Activated CD4-positive, alpha-beta T cell treated with anti-CD3 and anti-CD28 coated beads for 36 hours (primary cell): ENCODE measurements around the gene CYBC1. TPM values are rescaled to one million over a fixed set of nuclear protein-coding genes. Genes with fewer than 3 reads are reported as not detected.

Experiments used
- ATAC-seq: fragments of 200-7000 bp; cut with Tn5 transposase; one replicate; pipeline ENCODE4 v1.10.0; 2021; ENCODE audit warnings: mild to moderate bottlenecking, moderate library complexity
- CTCF ChIA-PET: fragments of 350-600 bp; sonication (Branson Sonifier 250); formaldehyde crosslinking; loops from one replicate; lab custom pipeline; 2021; ENCODE audit warnings: antibody characterized with exemption; lab: Charles Lee
- POLR2A ChIA-PET: fragments of 350-600 bp; sonication (Branson Sonifier 250); formaldehyde crosslinking; loops from one replicate; lab custom pipeline; 2021; ENCODE audit warnings: antibody characterized with exemption, inconsistent platforms; lab: Charles Lee
- DNase-seq: peaks from one replicate; pipeline ENCODE4 v3.0.0-alpha.2; 2020
- H3K27ac Mint-ChIP-seq: one replicate; pipeline ENCODE4 v1.8.0; 2021; ENCODE audit warnings: mixed read lengths
- H3K27me3 Mint-ChIP-seq: one replicate; pipeline ENCODE4 v1.8.0; 2021; ENCODE audit warnings: mixed read lengths
- H3K36me3 Mint-ChIP-seq: one replicate; pipeline ENCODE4 v1.8.0; 2021; ENCODE audit warnings: low read depth, mixed read lengths
- H3K4me1 Mint-ChIP-seq: one replicate; pipeline ENCODE4 v1.8.0; 2021; ENCODE audit warnings: mixed read lengths
- H3K4me3 Mint-ChIP-seq: one replicate; pipeline ENCODE4 v1.8.0; 2021; ENCODE audit warnings: mild to moderate bottlenecking, moderate library complexity, mixed read lengths
- H3K9me3 Mint-ChIP-seq: one replicate; pipeline ENCODE4 v1.8.0; 2021; ENCODE audit warnings: low read depth, mixed read lengths
- intact Hi-C, 2 experiments: fragments of 100-400 bp; cut with DNase I in 1 of 2; cut with micrococcal nuclease in 1 of 2; formaldehyde crosslinking; loops; one replicate each; pipeline versions ENCODE4 v1.14.2 to v1.15.1; 2022 to 2024; cut with DNase I, micrococcal nuclease
- total RNA-seq, 2 experiments: library from RNA; stranded (reverse); gene quantifications; one replicate each; pipeline ENCODE4 v1.2.3, GENCODE V29; 2021

Gene CYBC1
- total RNA-seq, 2 experiments from 2014 or later: 286 to 329 TPM

GRCh38 chr17:82440469-82440981 lies 10.0 kb downstream of the CYBC1 start:
- H3K36me3 Mint-ChIP-seq: peaks cover 12% of the 10 kb centered on the region
- H3K9me3 Mint-ChIP-seq: no peaks in the 10 kb centered on the region
- no peaks in the 10 kb centered on the region for H3K27me3 Mint-ChIP-seq
- peak overlapping the region; percentile 19 for H3K4me3 Mint-ChIP-seq
- ChIA-PET CTCF (no interaction called here), POLR2A (no interaction called here)
- ATAC-seq (no peak), DNase-seq (no peak)
- H3K27ac Mint-ChIP-seq: no peak overlapping the region
- intact Hi-C loops: no loop called here
- H3K4me1 Mint-ChIP-seq: no peaks in the 10 kb centered on the region

- Mint-ChIP-seq H3K9me3 (no peaks in the 10 kb centered on the region), H3K4me1 (no peaks in the 10 kb centered on the region), H3K27me3 (no peaks in the 10 kb centered on the region), H3K36me3 (peaks cover 12% of the 10 kb centered on the region), H3K4me3 (no peak overlapping the region), H3K27ac (no peak overlapping the region)
- ATAC-seq (no peak), DNase-seq (no peak)
- ChIA-PET POLR2A (no interaction called here), CTCF (interaction anchor here (1.4 kb wide), 1 partner anchor 18 kb away, joined by 5 read pairs; no protein-coding TSS in a partner anchor)
- intact Hi-C loops: no loop called here
Measured at GRCh38 chr17:82439829-82440365, 10.7 kb downstream of the CYBC1 start.

GRCh38 chr17:82439194-82439828 lies 11.2 kb downstream of the CYBC1 start:
- CTCF ChIA-PET: interaction anchor here (1.4 kb wide), 1 partner anchor 17 kb away, joined by 5 read pairs; no protein-coding TSS in a partner anchor
- H3K27me3 Mint-ChIP-seq: no peaks in the 10 kb centered on the region

DNA sequence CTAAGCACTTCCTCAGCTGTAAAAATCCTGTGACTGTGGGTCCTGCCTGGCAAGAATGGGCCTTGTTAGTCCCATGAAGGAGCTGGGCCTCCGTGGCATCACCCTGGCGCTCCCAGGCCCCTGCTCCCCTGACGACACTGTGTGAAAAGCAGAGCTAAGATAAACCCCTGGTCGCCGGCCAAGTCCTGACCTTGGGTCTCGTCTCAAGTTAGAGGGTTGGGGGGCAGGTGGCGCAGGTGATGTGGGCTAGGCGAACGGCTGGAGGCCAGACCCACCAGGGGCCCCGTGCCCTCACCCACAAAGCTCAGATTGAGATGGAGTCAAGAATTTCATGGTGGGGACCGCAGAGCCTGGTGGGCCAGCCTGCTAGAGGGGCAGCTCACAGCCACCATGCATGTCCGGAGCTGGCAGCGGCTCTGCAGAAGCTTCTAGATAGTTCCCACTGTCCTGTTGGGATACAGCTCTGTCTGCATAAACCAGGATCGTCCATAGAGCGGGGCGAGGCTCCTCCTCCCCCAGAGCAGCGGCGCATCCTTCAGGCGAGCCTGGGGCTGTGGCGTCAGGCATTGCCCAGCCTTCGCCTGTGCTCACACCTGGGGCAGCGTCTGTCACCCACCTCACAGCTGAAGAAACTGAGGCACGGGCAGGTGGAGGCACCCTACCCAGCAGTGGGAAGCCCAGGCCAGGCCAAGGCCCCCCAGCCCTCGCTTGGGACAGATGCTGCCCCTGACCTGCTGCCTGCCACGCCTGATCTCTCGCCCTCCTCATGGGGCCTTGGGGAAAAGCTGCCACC lies 12.0 kb downstream of the CYBC1 start:
- H3K27me3 Mint-ChIP-seq: no peaks in the 10 kb centered on the region
- no peak for DNase-seq
- CTCF ChIA-PET: interaction anchor here (1.4 kb wide), 1 partner anchor 17 kb away, joined by 5 read pairs; no protein-coding TSS in a partner anchor
- POLR2A ChIA-PET: interaction anchor here (0.5 kb wide), 1 partner anchor 134 kb away, joined by 3 read pairs; no protein-coding TSS in a partner anchor
- no peak overlapping the region for H3K4me3 Mint-ChIP-seq
- no peak overlapping the region for H3K27ac Mint-ChIP-seq
- peaks cover 8% of the 10 kb centered on the region for H3K36me3 Mint-ChIP-seq
- intact Hi-C loops: no loop called here
- H3K9me3 Mint-ChIP-seq: no peaks in the 10 kb centered on the region
- peaks cover 6% of the 10 kb centered on the region for H3K4me1 Mint-ChIP-seq
- peak; percentile 6 for ATAC-seq

More at GRCh38 chr17:82439194-82439828, 11.2 kb downstream of the CYBC1 start:
- no peak for DNase-seq
- no peak overlapping the region for H3K4me3 Mint-ChIP-seq
- H3K4me1 Mint-ChIP-seq: peaks cover 2% of the 10 kb centered on the region
- H3K36me3 Mint-ChIP-seq: peaks cover 10% of the 10 kb centered on the region
- no peaks in the 10 kb centered on the region for H3K9me3 Mint-ChIP-seq
- intact Hi-C loops: no loop called here
- POLR2A ChIA-PET: no interaction called here
- H3K27ac Mint-ChIP-seq: no peak overlapping the region
- ATAC-seq: peak; percentile 8

GRCh38 chr17:82437325-82437668 lies 13.3 kb downstream of the CYBC1 start:
- POLR2A ChIA-PET: no interaction called here
- H3K27ac Mint-ChIP-seq: no peak overlapping the region
- intact Hi-C loops: no loop called here

DNA sequence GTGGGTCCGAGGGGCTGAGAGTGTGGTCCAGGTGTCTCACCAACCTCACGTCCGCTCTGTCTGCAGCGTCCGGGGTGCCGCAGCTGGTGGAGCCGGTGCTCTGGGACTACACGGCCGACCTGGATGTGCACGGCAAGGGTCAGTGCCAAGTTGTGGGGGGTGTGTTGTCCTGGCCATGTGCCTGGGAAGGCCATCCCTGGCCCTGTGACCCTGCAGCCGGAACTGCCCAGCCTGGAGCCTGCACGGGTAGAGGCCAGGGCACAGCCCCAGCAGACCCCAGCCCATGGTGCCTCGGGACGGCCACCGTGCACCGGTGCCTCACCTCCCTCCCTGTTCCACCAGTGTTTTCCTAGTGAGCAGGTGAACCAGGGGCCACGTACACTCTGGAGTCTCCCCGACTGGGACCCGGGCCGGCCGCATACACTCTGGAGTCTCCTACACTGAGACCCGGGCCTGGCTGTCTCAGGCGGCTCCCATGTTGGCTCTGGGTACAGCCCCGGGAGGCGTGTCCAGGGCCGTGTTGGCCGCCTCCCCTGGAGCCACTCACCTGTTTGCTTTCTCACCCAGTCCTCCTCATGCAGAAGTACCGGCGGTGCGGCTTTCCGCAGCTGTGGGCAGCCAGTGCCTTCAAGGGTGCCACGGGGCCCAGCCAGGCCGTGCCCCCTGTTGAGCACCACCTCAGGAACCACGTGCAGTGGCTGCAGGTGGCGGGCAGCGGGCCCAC lies 13.8 kb downstream of the CYBC1 start:
- ChIA-PET POLR2A (no interaction called here), CTCF (no interaction called here)
- Mint-ChIP-seq H3K4me3 (no peak overlapping the region), H3K9me3 (no peaks in the 10 kb centered on the region), H3K27ac (no peak overlapping the region), H3K4me1 (peaks cover 6% of the 10 kb centered on the region), H3K27me3 (no peaks in the 10 kb centered on the region), H3K36me3 (no peaks in the 10 kb centered on the region)
- intact Hi-C loops: no loop called here
- DNase-seq (no peak), ATAC-seq (no peak)

More at GRCh38 chr17:82437325-82437668, 13.3 kb downstream of the CYBC1 start:
- CTCF ChIA-PET: interaction anchor here (0.6 kb wide), 1 partner anchor 13 kb away, joined by 4 read pairs; no protein-coding TSS in a partner anchor
- no peak overlapping the region for H3K4me3 Mint-ChIP-seq
- no peaks in the 10 kb centered on the region for H3K36me3 Mint-ChIP-seq
- ATAC-seq (no peak), DNase-seq (no peak)
- peaks cover 6% of the 10 kb centered on the region for H3K4me1 Mint-ChIP-seq
- no peaks in the 10 kb centered on the region for H3K27me3 Mint-ChIP-seq
- H3K9me3 Mint-ChIP-seq: no peaks in the 10 kb centered on the region

- Mint-ChIP-seq H3K4me3 (no peak overlapping the region), H3K27ac (no peak overlapping the region), H3K9me3 (no peaks in the 10 kb centered on the region), H3K27me3 (no peaks in the 10 kb centered on the region), H3K4me1 (peaks cover 6% of the 10 kb centered on the region), H3K36me3 (no peaks in the 10 kb centered on the region)
- ChIA-PET CTCF (no interaction called here), POLR2A (no interaction called here)
- DNase-seq (no peak), ATAC-seq (no peak)
- intact Hi-C loops: no loop called here
Measured at GRCh38 chr17:82435601-82436583, 14.7 kb downstream of the CYBC1 start.

- H3K9me3 Mint-ChIP-seq: no peaks in the 10 kb centered on the region
- H3K36me3 Mint-ChIP-seq: no peaks in the 10 kb centered on the region
- ATAC-seq (no peak), DNase-seq (no peak)
- H3K27ac Mint-ChIP-seq: no peak overlapping the region
- CTCF ChIA-PET: no interaction called here
- POLR2A ChIA-PET: no interaction called here
- H3K27me3 Mint-ChIP-seq: no peaks in the 10 kb centered on the region
- H3K4me3 Mint-ChIP-seq: no peak overlapping the region
- H3K4me1 Mint-ChIP-seq: peaks cover 8% of the 10 kb centered on the region
- intact Hi-C loops: no loop called here
Measured at GRCh38 chr17:82435103-82435502, 15.4 kb downstream of the CYBC1 start.

GRCh38 chr17:82434216-82434565 lies 16.4 kb downstream of the CYBC1 start:
- no peak overlapping the region for H3K27ac Mint-ChIP-seq
- ATAC-seq (peak; percentile 39), DNase-seq (peak; percentile 43)
- H3K4me3 Mint-ChIP-seq: no peak overlapping the region
- H3K4me1 Mint-ChIP-seq: peaks cover 13% of the 10 kb centered on the region
- H3K27me3 Mint-ChIP-seq: no peaks in the 10 kb centered on the region
- ChIA-PET POLR2A (no interaction called here), CTCF (no interaction called here)
- H3K9me3 Mint-ChIP-seq: no peaks in the 10 kb centered on the region
- intact Hi-C loops: no loop called here
- peaks cover 3% of the 10 kb centered on the region for H3K36me3 Mint-ChIP-seq

DNA sequence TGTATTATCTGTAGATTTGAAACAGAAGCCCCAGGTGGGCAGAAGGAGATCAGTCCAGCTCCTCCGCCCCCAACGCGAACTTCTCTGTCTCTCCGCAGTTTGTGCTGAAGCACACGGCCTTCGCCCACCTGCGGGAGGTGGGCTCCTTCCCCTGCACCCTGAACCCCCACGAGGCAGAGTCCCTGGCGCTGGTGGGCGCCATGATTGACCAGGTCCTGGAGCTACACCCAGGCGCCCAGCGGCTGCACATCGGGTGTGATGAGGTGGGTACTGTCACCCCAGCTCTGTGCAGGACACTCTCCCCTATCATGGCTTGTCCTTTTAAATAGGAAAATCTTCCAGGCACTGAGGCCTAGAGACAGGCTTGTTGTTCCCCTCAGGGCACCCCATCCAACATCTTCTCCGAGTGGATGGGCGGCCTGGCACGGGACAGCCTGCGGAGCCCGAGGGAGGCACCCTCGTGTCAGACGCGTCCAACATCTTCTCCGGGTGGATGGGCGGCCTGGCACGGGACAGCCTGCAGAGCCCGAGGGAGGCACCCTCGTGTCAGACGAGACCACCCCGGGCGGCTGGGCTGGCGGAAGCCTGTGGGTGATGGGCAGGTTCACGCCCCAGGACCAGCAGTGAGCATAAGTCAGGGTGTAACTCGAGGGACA lies 16.9 kb downstream of the CYBC1 start:
- no peak overlapping the region for H3K4me3 Mint-ChIP-seq
- H3K9me3 Mint-ChIP-seq: no peaks in the 10 kb centered on the region
- ATAC-seq: no peak
- no peak for DNase-seq
- ChIA-PET POLR2A (no interaction called here), CTCF (no interaction called here)
- peaks cover 13% of the 10 kb centered on the region for H3K4me1 Mint-ChIP-seq
- H3K27me3 Mint-ChIP-seq: no peaks in the 10 kb centered on the region
- peaks cover 3% of the 10 kb centered on the region for H3K36me3 Mint-ChIP-seq
- no peak overlapping the region for H3K27ac Mint-ChIP-seq
- intact Hi-C loops: no loop called here
